Spleen (tissue), 11 donors: ENCODE data around the gene GOLGA3. TPM values are rescaled to one million over a fixed set of nuclear protein-coding genes. Genes with fewer than 3 reads are reported as not detected.
A peak's percentile ranks its signal among the peaks of the same experiment; 100 is the strongest.

Experiments
- DNase-seq: peaks from one replicate; pipeline ENCODE4 v3.0.0-alpha.2; 2020
- H3K27ac ChIP-seq, 8 donors: fragments of 200-600 bp; sonication (generic) in 7 of 8; 1 replicate in 4 of 8; 2 replicates in 4 of 8; pipeline versions ENCODE4 v1.5.0 to v1.8.0; 2016 to 2021; ENCODE audit warnings: inconsistent platforms in 4 of 8, mild to moderate bottlenecking in 4 of 8, moderate library complexity in 1 of 8
- H3K27me3 ChIP-seq, 7 donors: fragments of 200-600 bp; sonication (generic) in 6 of 7; replicated peaks in 1 of 7; 1 replicate in 4 of 7; 2 replicates in 3 of 7; pipeline versions ENCODE4 v1.5.0 to v1.8.0; 2016 to 2021; ENCODE audit warnings: inconsistent platforms in 3 of 7, mild to moderate bottlenecking in 1 of 7
- H3K36me3 ChIP-seq, 6 donors: fragments of 200-600 bp; sonication (generic) in 5 of 6; 1 replicate in 4 of 6; 2 replicates in 2 of 6; pipeline versions ENCODE4 v1.5.0 to v1.8.0; 2016 to 2021; ENCODE audit warnings: inconsistent platforms in 2 of 6
- H3K4me1 ChIP-seq, 6 donors: fragments of 200-600 bp; sonication (generic) in 5 of 6; 1 replicate in 3 of 6; 2 replicates in 3 of 6; pipeline versions ENCODE4 v1.5.0 to v1.8.0; 2016 to 2021; ENCODE audit warnings: inconsistent platforms in 3 of 6
- H3K4me3 ChIP-seq, 8 donors: fragments of 200-600 bp; sonication (generic) in 7 of 8; 1 replicate in 4 of 8; 2 replicates in 4 of 8; pipeline versions ENCODE4 v1.5.0 to v1.8.0; 2016 to 2021; ENCODE audit warnings: inconsistent platforms in 4 of 8, mild to moderate bottlenecking in 4 of 8, moderate library complexity in 2 of 8
- H3K9me3 ChIP-seq, 8 donors: fragments of 200-600 bp; sonication (generic) in 7 of 8; 1 replicate in 4 of 8; 2 replicates in 4 of 8; pipeline versions ENCODE4 v1.5.0 to v1.8.0; 2016 to 2021; ENCODE audit warnings: inconsistent platforms in 4 of 8
- POLR2A ChIP-seq, 3 donors: fragments of 450-650 bp; IDR thresholded peaks; one replicate each; pipeline ENCODE4 v1.5.1; 2017; ENCODE audit warnings: antibody characterized with exemption in 3 of 3, mild to moderate bottlenecking in 1 of 3
- POLR2AphosphoS5 ChIP-seq, 3 donors: sonication (generic); formaldehyde crosslinking; IDR thresholded peaks; one replicate each; pipeline ENCODE4 v1.5.1; 2017; ENCODE audit warnings: antibody characterized with exemption in 3 of 3
- WGBS, 5 donors: extraction: QIAGEN DNeasy Blood & Tissue Kit in 3 of 5; methylation state at CpG; one replicate each; pipeline versions ENCODE4 v1.1.5 to v1.1.7; 2013 to 2018; 5-methylcytosine and 5-hydroxymethylcytosine counted together
- intact Hi-C: fragments of 100-400 bp; cut with DNase I; formaldehyde crosslinking; loops from one replicate; pipeline ENCODE4 v1.15.0; 2023; ENCODE audit warnings: low total_unique reads
- polyA plus RNA-seq, 3 donors: library from polyadenylated mRNA; stranded (reverse); fragments of 200-250 nt; gene quantifications; one replicate each; pipeline ENCODE4 v1.2.1, GENCODE V29; 2013
- total RNA-seq, 7 donors: library from RNA; depleted of rRNA in 3 of 7; stranded (reverse); fragments of >200 nt in 3 of 7; fragmentation: NEBNext Ultra II Directional in 4 of 7; extraction: Animal tissue kit (Norgen Biotek cat#: 25700) in 4 of 7; gene quantifications; one replicate each; pipeline versions ENCODE4 v1.1.0 to v1.2.1, GENCODE V29; 2016 to 2021
- TF ChIP-seq, protein P1 (sequence below), 11 experiments: fragments of 200-600 bp in 7 of 11; fragments of 450-650 bp in 4 of 11; sonication (generic) in 4 of 11; IDR thresholded peaks in 8 of 11; conservative IDR thresholded peaks in 3 of 11; 1 replicate in 7 of 11; 2 replicates in 4 of 11; pipeline versions ENCODE4 v1.4.0 to v1.8.0; 2016 to 2021; ENCODE audit warnings: antibody characterized with exemption in 11 of 11, inconsistent platforms in 4 of 11, mild to moderate bottlenecking in 1 of 11
- donor health status: healthy with polysubstance abuse.
- donor health status: DM: no; HTN: no; CAD: no; lungs with moderate emphysema.
- donor health status: DM: no; HTN: no; CAD: no.
- donor health status: Bipolar disorder and iron deficiency.
- donor health status: healthy.
- donor health status: DM: no; HTN: no; CAD: no.
- donor health status: DM: yes; HTN: yes; CAD: no.

GOLGA3 gene
- total and polyA plus RNA-seq, 10 donors, result 6.8 to 80.9 (median 52.0) TPM

GRCh38 chr12:132834181-132834711, 5.6 kb upstream of the GOLGA3 start:
- Histone ChIP-seq H3K4me1 (peaks cover 2 to 45% (median 16%) of the 10 kb centered on the region in 6 donors), H3K4me3 (no peak overlapping the region), H3K36me3 (peaks cover 0 to 67% (median 2%) of the 10 kb centered on the region in 6 donors), H3K27me3 (no peaks in the 10 kb centered on the region), H3K27ac (peak overlapping the region in 4 of 8 donors; percentile 13 to 70 (median 32)), H3K9me3 (no peaks in the 10 kb centered on the region)
- no peak for TF ChIP-seq POLR2A (IDR thresholded peaks at IDR 0.05)
- TF ChIP-seq, protein P1, sequence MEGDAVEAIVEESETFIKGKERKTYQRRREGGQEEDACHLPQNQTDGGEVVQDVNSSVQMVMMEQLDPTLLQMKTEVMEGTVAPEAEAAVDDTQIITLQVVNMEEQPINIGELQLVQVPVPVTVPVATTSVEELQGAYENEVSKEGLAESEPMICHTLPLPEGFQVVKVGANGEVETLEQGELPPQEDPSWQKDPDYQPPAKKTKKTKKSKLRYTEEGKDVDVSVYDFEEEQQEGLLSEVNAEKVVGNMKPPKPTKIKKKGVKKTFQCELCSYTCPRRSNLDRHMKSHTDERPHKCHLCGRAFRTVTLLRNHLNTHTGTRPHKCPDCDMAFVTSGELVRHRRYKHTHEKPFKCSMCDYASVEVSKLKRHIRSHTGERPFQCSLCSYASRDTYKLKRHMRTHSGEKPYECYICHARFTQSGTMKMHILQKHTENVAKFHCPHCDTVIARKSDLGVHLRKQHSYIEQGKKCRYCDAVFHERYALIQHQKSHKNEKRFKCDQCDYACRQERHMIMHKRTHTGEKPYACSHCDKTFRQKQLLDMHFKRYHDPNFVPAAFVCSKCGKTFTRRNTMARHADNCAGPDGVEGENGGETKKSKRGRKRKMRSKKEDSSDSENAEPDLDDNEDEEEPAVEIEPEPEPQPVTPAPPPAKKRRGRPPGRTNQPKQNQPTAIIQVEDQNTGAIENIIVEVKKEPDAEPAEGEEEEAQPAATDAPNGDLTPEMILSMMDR (IDR thresholded peaks at IDR 0.05 in 8 of 11, conservative IDR thresholded peaks at IDR 0.05 in 3 of 11), result no peak
- peak in 1 of 3 donors; percentile 10 for TF ChIP-seq POLR2AphosphoS5 (IDR thresholded peaks at IDR 0.05)
- no peak for DNase-seq
- WGBS, 5 donors, result 48 to 67% (median 65%) methylated on average over 5 of the region's 5 CpGs
- intact Hi-C loops, result no loop called here

DNA sequence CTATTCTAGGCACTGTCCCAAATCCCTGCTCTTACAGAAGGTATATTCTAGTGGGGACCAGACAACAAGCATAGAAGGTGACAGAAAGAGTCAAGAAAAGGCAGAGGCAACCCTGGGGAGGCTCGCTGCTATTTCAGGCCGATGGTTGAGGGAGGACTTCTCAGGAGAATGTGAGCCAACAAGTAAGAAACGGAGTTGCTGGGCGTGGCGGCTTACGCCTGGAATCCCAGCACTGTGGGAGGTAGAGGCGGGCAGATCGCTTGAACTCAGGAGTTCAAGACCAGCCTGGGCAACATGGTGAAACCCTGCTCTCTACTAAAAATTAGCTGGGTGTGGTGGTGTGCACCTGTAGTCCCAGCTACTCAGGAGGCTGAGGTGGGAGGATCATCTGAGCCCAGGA, 4.7 kb upstream of the GOLGA3 start:
- no peaks in the 10 kb centered on the region for H3K9me3 ChIP-seq
- TF ChIP-seq POLR2A (IDR thresholded peaks at IDR 0.05) (no peak), POLR2AphosphoS5 (IDR thresholded peaks at IDR 0.05) (no peak)
- TF ChIP-seq, protein P1 (IDR thresholded peaks at IDR 0.05 in 8 of 11, conservative IDR thresholded peaks at IDR 0.05 in 3 of 11), result no peak
- no peak for DNase-seq
- peaks cover 3 to 40% (median 19%) of the 10 kb centered on the region in 6 donors for H3K4me1 ChIP-seq
- 89 to 98% (median 96%) methylated on average over 8 of the region's 8 CpGs for WGBS, 5 donors
- intact Hi-C loops, result no loop called here
- no peaks in the 10 kb centered on the region for H3K27me3 ChIP-seq
- H3K27ac ChIP-seq, result no peak overlapping the region
- H3K36me3 ChIP-seq, result peaks cover 0 to 58% (median 0%) of the 10 kb centered on the region in 6 donors
- H3K4me3 ChIP-seq, result no peak overlapping the region

DNA sequence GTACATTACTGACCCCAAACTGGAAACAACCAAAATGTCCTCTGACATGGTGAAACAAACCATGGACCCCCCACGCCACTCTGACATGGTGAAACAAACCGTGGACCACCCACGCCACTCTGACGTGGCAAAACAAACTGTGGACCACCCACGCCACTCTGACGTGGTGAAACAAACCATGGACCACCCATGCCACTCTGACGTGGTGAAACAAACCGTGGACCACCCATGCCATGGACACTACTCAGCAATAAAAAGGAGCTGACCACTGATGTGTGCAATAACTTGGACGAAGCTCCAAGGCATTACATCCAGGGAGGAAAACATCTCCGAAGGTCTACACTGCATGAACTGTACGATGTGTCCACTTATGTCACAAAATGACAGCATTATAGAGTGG, 3.1 kb upstream of the GOLGA3 start:
- Histone ChIP-seq H3K27me3 (no peaks in the 10 kb centered on the region), H3K4me1 (peaks cover 13 to 40% (median 22%) of the 10 kb centered on the region in 6 donors), H3K4me3 (no peak overlapping the region), H3K27ac (no peak overlapping the region), H3K36me3 (peaks cover 0 to 50% (median 0%) of the 10 kb centered on the region in 6 donors), H3K9me3 (no peaks in the 10 kb centered on the region)
- TF ChIP-seq, protein P1 (IDR thresholded peaks at IDR 0.05 in 8 of 11, conservative IDR thresholded peaks at IDR 0.05 in 3 of 11), result no peak
- no peak for TF ChIP-seq POLR2A (IDR thresholded peaks at IDR 0.05)
- no peak for TF ChIP-seq POLR2AphosphoS5 (IDR thresholded peaks at IDR 0.05)
- intact Hi-C loops, result no loop called here
- 93 to 96% (median 93%) methylated on average over 11 of the region's 11 CpGs for WGBS, 5 donors
- DNase-seq, result no peak

- H3K27ac ChIP-seq, result peak overlapping the region; percentile 93 to 100 (median 98)
- H3K36me3 ChIP-seq, result peaks cover 0 to 58% (median 17%) of the 10 kb centered on the region in 6 donors
- peak overlapping the region; percentile 89 to 99 (median 97) for H3K4me3 ChIP-seq
- H3K4me1 ChIP-seq, result peaks cover 17 to 56% (median 31%) of the 10 kb centered on the region in 6 donors
- TF ChIP-seq, protein P1 (IDR thresholded peaks at IDR 0.05 in 8 of 11, conservative IDR thresholded peaks at IDR 0.05 in 3 of 11), result no peak
- TF ChIP-seq POLR2A (IDR thresholded peaks at IDR 0.05) (no peak), POLR2AphosphoS5 (IDR thresholded peaks at IDR 0.05) (no peak)
- intact Hi-C loops, result loop anchor here (10.0 kb wide), 1 partner anchor 57 kb away; the partner anchor contains the start of gene CHFR
- 11 to 22% (median 12%) methylated on average over 25 to 59 of the region's 59 CpGs for WGBS, 5 donors
- DNase-seq, result peak; percentile 89
- H3K9me3 ChIP-seq, result no peaks in the 10 kb centered on the region
- no peaks in the 10 kb centered on the region for H3K27me3 ChIP-seq
These were observed 636 bp downstream of the GOLGA3 start for GRCh38 chr12:132827763-132828703.
